Liver (tissue), 9 donors: ENCODE results near the gene FERMT1. TPM values are rescaled to one million over a fixed set of nuclear protein-coding genes. Genes with fewer than 3 reads are reported as not detected.
A peak's percentile ranks its signal among the peaks of the same experiment; 100 is the strongest.

ENCODE experiments used
- DNase-seq: peaks from one replicate; pipeline ENCODE4 v3.0.0-alpha.2; 2017; ENCODE audit warnings: low spot score
- H3K27ac ChIP-seq, 2 donors: one replicate each; pipeline ENCODE4 v1.7.0; 2013; ENCODE audit warnings: inconsistent platforms in 2 of 2, low read length in 2 of 2, control low read depth in 1 of 2, low read depth in 1 of 2, mild to moderate bottlenecking in 1 of 2
- H3K27me3 ChIP-seq, 4 donors: one replicate each; pipeline versions ENCODE4 v1.6.1 to v1.7.0; 2013; ENCODE audit warnings: low read length in 3 of 4, inconsistent platforms in 1 of 4, mild to moderate bottlenecking in 1 of 4, moderate library complexity in 1 of 4; ENCODE audit not compliant: control insufficient read depth in 4 of 4, insufficient read depth in 4 of 4
- H3K36me3 ChIP-seq, 4 donors: one replicate each; pipeline versions ENCODE4 v1.6.1 to v1.7.0; 2013; ENCODE audit warnings: low read length in 3 of 4, mild to moderate bottlenecking in 3 of 4, low read depth in 1 of 4, moderate library complexity in 1 of 4; ENCODE audit not compliant: control insufficient read depth in 4 of 4, insufficient read depth in 3 of 4
- H3K4me1 ChIP-seq, 4 donors: one replicate each; pipeline versions ENCODE4 v1.6.1 to v1.7.0; 2013; ENCODE audit warnings: low read length in 3 of 4, mild to moderate bottlenecking in 3 of 4, moderate library complexity in 1 of 4; ENCODE audit not compliant: control insufficient read depth in 4 of 4, insufficient read depth in 4 of 4
- H3K4me3 ChIP-seq, 3 donors: one replicate each; pipeline versions ENCODE4 v1.6.1 to v1.7.0; 2013; ENCODE audit warnings: low read length in 3 of 3, control low read depth in 1 of 3, low read depth in 1 of 3, mild to moderate bottlenecking in 1 of 3
- H3K9ac ChIP-seq, 2 donors: one replicate each; pipeline ENCODE4 v1.7.0; 2013; ENCODE audit warnings: low read length in 2 of 2, mild to moderate bottlenecking in 2 of 2, moderate library complexity in 2 of 2, control low read depth in 1 of 2, low read depth in 1 of 2
- H3K9me3 ChIP-seq, 4 donors: one replicate each; pipeline versions ENCODE4 v1.6.1 to v1.7.0; 2013; ENCODE audit warnings: low read length in 3 of 4; ENCODE audit not compliant: control insufficient read depth in 4 of 4
- ATF3 ChIP-seq: IDR thresholded peaks from 2 replicates; pipeline ENCODE4 v1.6.1; 2016; ENCODE audit warnings: antibody characterized with exemption
- CTCF ChIP-seq: fragments of 150-350 bp; IDR thresholded peaks from 2 replicates; pipeline ENCODE4 v1.5.1; 2017; ENCODE audit warnings: improper control_type of control experiment, low read depth, low read length; ENCODE audit not compliant: missing input control
- EGR1 ChIP-seq, 2 donors: IDR thresholded peaks; 2 replicates each; pipeline ENCODE4 v1.6.1; 2016 to 2018; ENCODE audit warnings: antibody characterized with exemption in 2 of 2, low read depth in 2 of 2
- FOXA1 ChIP-seq: IDR thresholded peaks from 2 replicates; pipeline ENCODE4 v1.6.1; 2016; ENCODE audit warnings: antibody characterized with exemption
- GABPA ChIP-seq, 2 donors: IDR thresholded peaks in 1 of 2; conservative IDR thresholded peaks in 1 of 2; 2 replicates each; pipeline ENCODE4 v1.6.1; 2016; ENCODE audit warnings: antibody characterized with exemption in 2 of 2, mild to moderate bottlenecking in 1 of 2, moderate library complexity in 1 of 2
- HNF4A ChIP-seq, 2 donors: conservative IDR thresholded peaks; 2 replicates each; pipeline ENCODE4 v1.6.1; 2016; ENCODE audit warnings: antibody characterized with exemption in 2 of 2, mild to moderate bottlenecking in 2 of 2
- HNF4G ChIP-seq: IDR thresholded peaks from 2 replicates; pipeline ENCODE4 v1.6.1; 2016; ENCODE audit warnings: antibody characterized with exemption
- JUND ChIP-seq, 2 donors: IDR thresholded peaks; 2 replicates each; pipeline ENCODE4 v1.6.1; 2016; ENCODE audit warnings: antibody characterized with exemption in 2 of 2
- MAX ChIP-seq: IDR thresholded peaks from 2 replicates; pipeline ENCODE4 v1.6.1; 2016; ENCODE audit warnings: antibody characterized with exemption
- NR2F2 ChIP-seq: IDR thresholded peaks from 2 replicates; pipeline ENCODE4 v1.6.1; 2016; ENCODE audit warnings: antibody characterized with exemption
- RAD21 ChIP-seq, 2 donors: IDR thresholded peaks; 2 replicates each; pipeline ENCODE4 v1.6.1; 2016; ENCODE audit warnings: antibody characterized with exemption in 2 of 2, mild to moderate bottlenecking in 2 of 2
- REST ChIP-seq: IDR thresholded peaks from 2 replicates; pipeline ENCODE4 v1.6.1; 2016; ENCODE audit warnings: antibody characterized with exemption, mild to moderate bottlenecking
- RXRA ChIP-seq, 2 donors: IDR thresholded peaks; 2 replicates each; pipeline ENCODE4 v1.6.1; 2017 to 2018; ENCODE audit warnings: antibody characterized with exemption in 2 of 2, mild to moderate bottlenecking in 1 of 2
- SP1 ChIP-seq: IDR thresholded peaks from 2 replicates; pipeline ENCODE4 v1.6.1; 2018; ENCODE audit warnings: antibody characterized with exemption, mild to moderate bottlenecking
- TAF1 ChIP-seq: conservative IDR thresholded peaks from 2 replicates; pipeline ENCODE4 v1.6.1; 2016; ENCODE audit warnings: antibody characterized with exemption, mild to moderate bottlenecking
- YY1 ChIP-seq: IDR thresholded peaks from 2 replicates; pipeline ENCODE4 v1.6.1; 2016; ENCODE audit warnings: antibody characterized with exemption, mild to moderate bottlenecking
- ZBTB33 ChIP-seq: IDR thresholded peaks from 2 replicates; pipeline ENCODE4 v1.6.1; 2016; ENCODE audit warnings: antibody characterized with exemption
- WGBS: extraction: QIAGEN DNeasy Blood & Tissue Kit; methylation state at CpG from one replicate; pipeline ENCODE4 v1.1.7; 2013; 5-methylcytosine and 5-hydroxymethylcytosine counted together
- polyA plus RNA-seq, 2 donors: library from polyadenylated mRNA; stranded (reverse) in 1 of 2; unstranded in 1 of 2; fragments of 200-250 nt in 1 of 2; fragments of >200 nt in 1 of 2; fragmentation: Nextera tagmentation in 1 of 2; extraction: Ambion mirVana in 1 of 2; gene quantifications; one replicate each; pipeline versions ENCODE4 v1.2.1 to v1.2.3, GENCODE V29; 2013 to 2015
- total RNA-seq, 2 donors: library from RNA; depleted of rRNA; stranded (reverse); fragments of >200 nt; gene quantifications; one replicate each; pipeline ENCODE4 v1.2.3, GENCODE V29; 2014
- donor health status: healthy.
- donor health status: healthy.
- donor health status: healthy.
- donor health status: healthy.
- donor health status: healthy.

The FERMT1 gene
- total and polyA plus RNA-seq, 4 donors: 0.11 to 0.42 (median 0.21) TPM

- TF ChIP-seq REST (no peak), NR2F2 (no peak), CTCF (no peak), HNF4A (conservative IDR thresholded peaks at IDR 0.05) (peak; percentile 75 to 78), TAF1 (no peak), FOXA1 (no peak), GABPA (IDR thresholded peaks at IDR 0.05 in 1 of 2, conservative IDR thresholded peaks at IDR 0.05 in 1 of 2) (no peak), EGR1 (IDR thresholded peaks at IDR 0.05; ENCODE audit: low read depth in 2 of 2) (no peak)
Observed at GRCh38 chr20:6067763-6068318, 55.0 kb downstream of the FERMT1 start (continued).

- no peaks in the 10 kb centered on the region for H3K9me3 ChIP-seq
Observed at GRCh38 chr20:6066582-6066981, 56.2 kb downstream of the FERMT1 start.

GRCh38 chr20:6061544-6061943, 61.3 kb downstream of the FERMT1 start:
- 64% methylated on average over 2 of the region's 2 CpGs for WGBS
- no peaks in the 10 kb centered on the region for H3K36me3 ChIP-seq
- no peak for DNase-seq
- H3K27ac ChIP-seq: no peak overlapping the region
- H3K4me1 ChIP-seq: no peaks in the 10 kb centered on the region
- no peaks in the 10 kb centered on the region for H3K9me3 ChIP-seq
- H3K27me3 ChIP-seq: no peaks in the 10 kb centered on the region
- no peak overlapping the region for H3K4me3 ChIP-seq
- H3K9ac ChIP-seq: no peak overlapping the region
- TF ChIP-seq HNF4G (no peak), ZBTB33 (no peak), REST (no peak), RAD21 (IDR thresholded peaks at IDR 0.05) (no peak), ATF3 (no peak), EGR1 (IDR thresholded peaks at IDR 0.05; ENCODE audit: low read depth in 2 of 2) (no peak), NR2F2 (no peak), HNF4A (conservative IDR thresholded peaks at IDR 0.05) (no peak), SP1 (no peak), TAF1 (no peak), JUND (IDR thresholded peaks at IDR 0.05) (no peak), YY1 (no peak), GABPA (IDR thresholded peaks at IDR 0.05 in 1 of 2, conservative IDR thresholded peaks at IDR 0.05 in 1 of 2) (no peak), RXRA (IDR thresholded peaks at IDR 0.05) (no peak), MAX (no peak)

More at GRCh38 chr20:6066582-6066981, 56.2 kb downstream of the FERMT1 start:
- Histone ChIP-seq H3K9ac (no peak overlapping the region), H3K27me3 (no peaks in the 10 kb centered on the region), H3K36me3 (no peaks in the 10 kb centered on the region), H3K27ac (no peak overlapping the region), H3K4me1 (peaks cover 0 to 18% (median 6%) of the 10 kb centered on the region in 4 donors), H3K4me3 (no peak overlapping the region)
- TF ChIP-seq NR2F2: no peak
- no peak for DNase-seq
- WGBS: 93% methylated on average over 3 of the region's 3 CpGs
